ENCODE measurements around the gene TRIP12. TPM values are rescaled to one million over a fixed set of nuclear protein-coding genes. Genes with fewer than 3 reads are reported as not detected.
"Not testable (repeated sequence)": the region's sequence is repeated elsewhere in the genome, so short reads cannot be mapped to it uniquely, and the experiment has no call there.

The TRIP12 gene
- total RNA-seq, 1 donor from 2014 or later: 79.9 TPM

GRCh38 chr2:229835596-229836283 lies 86.1 kb downstream of the TRIP12 start:
- ATAC-seq (no peak), DNase-seq (ENCODE audit: low spot score) (no peak)

- DNase-seq (ENCODE audit: low spot score); ATAC-seq: not testable (repeated sequence)
Measured at GRCh38 chr2:229834368-229834767, 87.4 kb downstream of the TRIP12 start.

- DNase-seq (ENCODE audit: low spot score): no peak
- ATAC-seq: no peak
Measured at GRCh38 chr2:229832510-229832898, 89.3 kb downstream of the TRIP12 start.

- ATAC-seq (no peak), DNase-seq (ENCODE audit: low spot score) (no peak)
Measured at GRCh38 chr2:229831805-229832509, 89.9 kb downstream of the TRIP12 start.

- no peak for DNase-seq (ENCODE audit: low spot score)
- no peak for ATAC-seq
Measured at GRCh38 chr2:229825476-229825875, 96.3 kb downstream of the TRIP12 start.

GRCh38 chr2:229821316-229821715 lies 100.5 kb downstream of the TRIP12 start:
- DNase-seq (ENCODE audit: low spot score): no peak
- no peak for ATAC-seq

- no peak for ATAC-seq
- DNase-seq (ENCODE audit: low spot score): no peak
Measured at GRCh38 chr2:229818230-229818629, 103.6 kb downstream of the TRIP12 start.

GRCh38 chr2:229815858-229816257 lies 106.0 kb downstream of the TRIP12 start:
- no peak for ATAC-seq
- no peak for DNase-seq (ENCODE audit: low spot score)

- no peak for ATAC-seq
- no peak for DNase-seq (ENCODE audit: low spot score)
Measured at GRCh38 chr2:229815342-229815741, 106.5 kb downstream of the TRIP12 start.

GRCh38 chr2:229810786-229811185 lies 111.0 kb downstream of the TRIP12 start:
- no peak for DNase-seq (ENCODE audit: low spot score)
- ATAC-seq: no peak

GRCh38 chr2:229805559-229805958 lies 116.2 kb downstream of the TRIP12 start:
- ATAC-seq (peak; percentile 62), DNase-seq (ENCODE audit: low spot score) (peak; percentile 80)

- ATAC-seq: no peak
- no peak for DNase-seq (ENCODE audit: low spot score)
Measured at GRCh38 chr2:229802785-229803184, 119.0 kb downstream of the TRIP12 start.

GRCh38 chr2:229800997-229801754 lies 120.6 kb downstream of the TRIP12 start:
- DNase-seq (ENCODE audit: low spot score): peak; percentile 78
- ATAC-seq: peak; percentile 89

GRCh38 chr2:229798446-229799155 lies 123.2 kb downstream of the TRIP12 start:
- ATAC-seq (peak; percentile 78), DNase-seq (ENCODE audit: low spot score) (peak; percentile 54)

- ATAC-seq (peak; percentile 80), DNase-seq (ENCODE audit: low spot score) (peak; percentile 49)
Measured at GRCh38 chr2:229795058-229795457, 126.8 kb downstream of the TRIP12 start.

- ATAC-seq (no peak), DNase-seq (ENCODE audit: low spot score) (no peak)
Measured at GRCh38 chr2:229794636-229795035, 127.2 kb downstream of the TRIP12 start.

GRCh38 chr2:229786289-229786688 lies 135.5 kb downstream of the TRIP12 start:
- ATAC-seq: not testable (repeated sequence)

GRCh38 chr2:229784791-229785190 lies 137.0 kb downstream of the TRIP12 start:
- DNase-seq (ENCODE audit: low spot score) (no peak), ATAC-seq (no peak)

More at GRCh38 chr2:229786289-229786688, 135.5 kb downstream of the TRIP12 start:
- DNase-seq (ENCODE audit: low spot score): not testable (repeated sequence)

- no peak for ATAC-seq
Measured at GRCh38 chr2:229783108-229783721, 138.6 kb downstream of the TRIP12 start.

More at GRCh38 chr2:229783108-229783721, 138.6 kb downstream of the TRIP12 start:
- DNase-seq (ENCODE audit: low spot score): no peak
